ENCODE results near the gene TPK1. TPM values are rescaled to one million over a fixed set of nuclear protein-coding genes. Genes with fewer than 3 reads are reported as not detected.

The TPK1 gene
- polyA plus RNA-seq, 12 donors, result 3.2 to 12.8 (median 3.8) TPM; not detected in 1

DNA sequence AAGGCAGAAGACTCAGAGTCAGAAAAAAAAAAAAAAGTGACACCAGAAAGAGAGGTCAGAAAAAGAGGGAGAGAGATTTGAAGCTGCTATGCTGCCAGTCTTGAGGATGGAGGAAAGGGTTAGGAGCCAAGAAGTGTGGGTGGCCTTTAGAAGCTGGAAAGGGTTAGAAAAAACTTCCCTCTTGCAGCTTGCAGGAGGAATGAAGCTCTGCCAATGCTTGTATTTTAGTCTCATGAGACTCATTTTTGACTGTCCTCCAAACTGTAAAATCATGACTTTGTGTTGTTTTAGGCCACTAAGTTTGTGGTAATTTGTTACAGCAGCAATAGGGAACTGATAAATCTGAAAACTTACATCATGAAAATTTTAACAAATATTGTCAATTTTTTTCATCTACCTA lies 304.7 kb downstream of the TPK1 start:
- no peak for DNase-seq

DNA sequence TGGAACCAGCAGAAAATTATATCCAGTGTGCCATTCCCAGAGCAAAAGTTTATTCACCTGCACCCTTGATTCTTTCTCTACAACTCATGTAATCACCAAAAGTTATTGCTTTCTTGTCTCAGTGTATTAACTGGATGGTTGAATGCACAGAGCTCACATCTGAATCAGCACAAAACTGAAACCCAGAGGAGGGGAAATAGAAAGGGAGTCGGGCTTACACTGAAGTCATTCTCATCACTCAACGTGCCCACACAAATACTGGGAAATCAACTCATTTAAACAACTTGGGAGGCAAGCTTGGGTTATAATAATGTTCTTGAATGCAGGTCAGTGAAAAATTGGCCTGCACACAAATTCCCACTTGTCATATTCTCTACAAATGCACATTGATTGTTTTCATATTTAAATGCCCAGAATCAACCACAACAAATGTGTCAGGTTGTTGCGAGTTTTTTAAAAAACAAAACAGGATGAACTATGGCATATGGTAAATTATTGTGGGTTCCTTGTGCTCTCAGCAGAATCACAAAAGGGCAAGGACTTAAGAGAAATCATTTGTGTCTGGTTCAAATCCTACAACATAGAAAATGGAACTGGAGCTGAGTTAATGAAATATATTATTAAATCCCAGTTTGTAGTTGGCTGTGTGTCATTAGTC lies 306.5 kb downstream of the TPK1 start:
- DNase-seq, result no peak

DNA sequence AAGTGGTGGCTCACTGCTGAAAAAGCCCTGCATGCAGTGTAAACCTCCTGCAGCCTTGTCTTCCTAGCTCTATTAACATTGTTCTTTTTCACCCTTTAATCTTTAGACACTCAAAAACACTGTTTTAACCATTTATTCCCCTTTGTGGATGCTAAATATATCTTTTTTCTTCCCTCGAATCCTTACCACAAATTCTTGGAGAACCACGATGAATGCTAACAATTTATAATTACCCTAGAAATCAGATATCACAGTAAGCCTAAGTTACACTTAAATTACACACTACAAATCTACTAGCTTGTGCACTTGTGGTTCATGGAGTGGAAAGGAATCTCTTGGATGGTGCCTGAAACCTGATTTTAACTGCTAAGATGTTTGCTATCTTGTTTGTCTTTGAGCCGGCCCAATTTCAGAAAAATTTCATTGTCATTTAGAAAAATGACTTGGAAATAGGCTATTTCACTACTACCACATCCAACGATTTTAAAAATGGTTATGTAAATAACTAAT lies 307.3 kb downstream of the TPK1 start:
- DNase-seq, result no peak

DNA sequence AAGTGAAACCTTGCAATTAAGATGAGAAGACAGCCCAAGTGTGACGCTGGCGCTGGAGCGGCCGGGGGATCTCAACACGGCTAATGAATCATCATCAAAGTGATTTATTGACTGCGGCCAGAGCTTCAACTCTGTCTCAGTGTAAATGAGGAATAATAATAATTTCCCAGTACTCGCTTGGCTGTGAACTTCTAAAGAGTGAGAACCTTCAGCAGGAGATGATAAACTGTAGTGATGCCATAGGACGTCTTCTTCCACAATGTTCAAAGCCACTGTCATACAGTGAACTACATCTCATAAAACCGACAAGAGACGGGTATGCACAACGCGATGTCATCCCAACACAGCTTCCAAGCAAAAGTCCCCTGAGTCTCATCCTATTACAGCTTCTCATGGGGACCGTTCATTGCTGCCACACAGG lies 308.8 kb downstream of the TPK1 start:
- DNase-seq, result no peak

DNA sequence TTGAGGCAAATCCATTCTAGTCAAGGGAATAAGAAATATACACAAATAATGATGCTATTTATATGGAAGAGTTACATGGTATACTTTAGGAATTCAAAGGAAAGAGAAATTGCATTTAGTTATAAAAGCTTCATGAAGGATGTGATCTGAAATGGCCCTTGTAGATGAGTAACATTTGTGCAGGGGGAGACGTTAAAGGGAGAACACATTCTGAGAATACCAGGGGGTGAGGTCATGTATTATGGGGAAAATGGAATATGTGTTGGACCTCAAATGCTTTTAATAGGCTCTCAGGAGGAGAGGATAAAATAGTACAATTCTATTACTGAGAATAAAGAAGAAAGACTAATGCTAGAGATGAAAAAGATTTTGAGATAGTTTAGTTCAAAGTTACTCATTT lies 309.9 kb downstream of the TPK1 start:
- no peak for DNase-seq

DNA sequence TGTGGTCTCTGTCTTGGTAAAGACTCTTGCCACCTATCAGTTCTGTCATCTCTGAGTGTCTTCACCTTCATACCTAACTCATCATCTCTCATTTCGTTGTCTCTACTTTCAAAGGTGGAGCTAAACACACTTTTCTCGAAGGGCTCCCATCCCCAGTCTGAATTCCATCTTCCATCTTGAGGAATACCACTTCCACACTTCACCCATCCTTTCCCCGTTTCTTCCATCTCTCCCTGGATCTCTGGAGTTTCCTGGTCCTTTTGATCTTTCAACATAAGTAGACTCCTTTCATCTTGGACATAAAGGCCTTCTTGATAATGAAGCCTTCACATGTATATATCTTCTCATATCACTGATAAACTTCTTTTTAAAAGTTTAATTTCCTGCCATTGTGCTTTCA lies 311.6 kb downstream of the TPK1 start:
- no peak for DNase-seq

DNA sequence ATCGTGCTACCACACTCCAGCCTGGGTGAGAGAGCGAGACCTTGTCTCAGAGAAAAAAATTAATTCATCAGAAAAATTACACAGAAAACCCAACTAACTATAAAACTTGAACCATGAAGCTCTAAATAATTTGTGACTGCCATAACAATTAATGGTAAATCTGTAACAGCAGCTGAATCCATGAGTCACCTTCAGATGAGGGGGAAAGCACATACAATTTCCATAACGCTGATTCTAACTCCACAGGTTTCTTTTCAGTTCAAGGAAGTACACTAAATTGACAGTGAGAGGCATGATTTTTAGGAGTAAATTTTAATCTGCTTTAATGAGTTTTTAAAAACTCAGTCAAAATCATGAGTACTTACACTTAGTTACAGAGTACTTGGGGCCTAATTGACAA lies 312.2 kb downstream of the TPK1 start:
- DNase-seq, result no peak

DNA sequence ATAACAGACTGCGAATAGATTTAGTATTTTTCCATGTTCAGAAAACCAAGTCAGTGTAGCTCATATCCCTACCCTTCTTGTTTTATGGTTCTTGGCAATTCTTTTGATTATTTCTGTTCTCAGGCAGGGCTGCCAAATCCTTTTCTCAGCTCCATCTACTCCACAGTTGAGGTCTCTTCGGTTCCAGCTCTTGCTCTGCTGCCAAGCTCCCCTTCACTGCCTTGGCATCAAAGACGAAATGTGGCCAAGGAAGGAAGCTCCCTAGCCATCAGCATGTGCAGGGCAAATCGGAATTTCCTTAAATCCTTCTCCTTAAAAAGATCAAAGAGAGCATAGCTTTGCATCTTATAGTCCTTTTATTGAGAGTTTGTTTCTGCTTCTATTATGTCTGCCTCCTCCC lies 315.9 kb downstream of the TPK1 start:
- DNase-seq, result peak; percentile 63

DNA sequence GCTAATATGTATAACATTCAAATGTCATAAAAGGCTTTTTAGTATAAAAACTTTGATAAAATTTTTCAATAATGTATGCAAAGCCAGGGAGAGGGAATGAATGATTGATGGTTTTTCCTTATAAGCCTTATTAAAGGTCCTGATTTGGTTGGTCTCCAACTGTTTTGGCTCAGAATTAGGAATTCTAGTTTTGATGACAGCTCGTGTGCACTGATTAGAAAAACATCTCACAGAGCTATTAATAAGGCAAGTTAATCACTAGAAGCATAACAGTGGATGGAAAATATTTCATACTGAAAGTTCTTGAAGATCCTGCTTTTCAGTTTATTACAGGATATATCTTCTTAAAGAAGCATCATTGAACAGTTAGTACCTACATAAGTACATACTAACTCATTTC lies 317.5 kb downstream of the TPK1 start:
- peak; percentile 28 for DNase-seq

DNA sequence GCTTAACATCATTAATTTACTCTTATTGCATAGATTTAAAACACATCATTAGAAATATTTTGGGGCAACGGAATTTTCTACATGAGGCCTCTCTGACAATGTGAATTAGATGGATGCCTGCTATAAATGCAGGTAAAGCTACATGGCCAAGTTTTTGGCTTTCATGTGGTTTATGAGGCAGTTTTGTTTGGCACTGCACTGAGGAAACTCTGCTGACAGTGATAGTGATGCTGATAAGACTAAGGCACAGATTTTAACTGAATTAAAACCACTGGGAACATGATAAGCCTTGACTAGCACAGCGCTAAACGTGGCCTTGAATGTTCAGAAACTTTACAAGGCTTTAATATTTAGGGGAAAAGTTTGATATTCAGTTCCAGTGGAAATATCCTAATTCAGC lies 318.1 kb downstream of the TPK1 start:
- DNase-seq, result no peak

DNA sequence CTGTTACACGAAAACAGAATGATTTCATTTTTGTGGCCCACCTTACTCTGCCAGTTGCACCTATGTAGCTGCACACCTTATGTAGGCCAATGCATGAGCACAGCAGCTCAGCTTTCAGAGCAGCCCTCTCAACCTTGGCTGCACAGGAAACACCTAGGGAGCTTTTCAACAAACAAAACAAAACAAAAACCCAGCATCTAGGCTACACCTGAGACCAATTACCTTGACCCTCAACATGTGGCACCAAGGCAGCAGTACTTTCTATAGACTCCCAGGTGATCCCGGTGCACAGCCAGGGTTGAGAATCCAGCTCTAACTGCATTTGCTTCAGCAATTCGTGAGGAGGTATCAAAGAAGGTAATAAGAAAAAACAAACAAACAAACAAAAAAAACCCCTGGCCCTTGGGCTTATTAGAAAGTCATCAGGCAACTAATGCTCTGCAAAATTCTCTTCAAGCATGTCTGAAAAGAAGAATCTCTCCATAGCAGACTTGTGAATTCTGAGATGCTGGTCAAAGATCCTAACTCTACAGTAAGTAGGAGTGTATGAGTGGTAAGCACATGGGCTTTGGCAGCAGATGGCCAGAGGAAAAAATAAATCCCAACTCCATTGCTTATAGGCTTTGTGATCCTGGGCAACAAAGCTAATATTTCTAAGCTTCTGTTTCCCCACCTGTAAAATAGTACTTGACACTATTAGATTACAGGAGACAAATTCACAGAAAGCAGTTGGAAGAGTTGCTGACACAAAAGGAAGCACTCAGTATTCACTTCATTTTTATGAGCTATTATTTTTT lies 318.9 kb downstream of the TPK1 start:
- DNase-seq, result no peak

DNA sequence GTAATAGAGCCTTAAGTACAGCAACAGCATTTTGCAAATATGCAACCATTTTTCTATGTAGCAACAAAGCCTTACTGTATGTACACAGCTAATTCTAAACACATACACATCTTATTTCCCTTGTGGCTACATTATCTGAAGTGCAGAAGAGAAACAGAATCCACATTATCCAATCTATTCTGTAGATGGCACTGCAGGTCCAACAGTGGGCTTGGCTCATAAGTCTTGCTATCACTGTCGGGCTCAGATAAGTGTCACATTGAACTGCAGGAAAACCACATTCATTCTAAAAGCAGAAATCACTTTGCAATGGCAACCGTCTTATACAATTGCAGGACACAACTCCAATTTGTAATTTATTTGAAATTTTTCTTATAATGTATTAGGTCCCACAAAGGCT lies 322.5 kb downstream of the TPK1 start:
- DNase-seq, result no peak

DNA sequence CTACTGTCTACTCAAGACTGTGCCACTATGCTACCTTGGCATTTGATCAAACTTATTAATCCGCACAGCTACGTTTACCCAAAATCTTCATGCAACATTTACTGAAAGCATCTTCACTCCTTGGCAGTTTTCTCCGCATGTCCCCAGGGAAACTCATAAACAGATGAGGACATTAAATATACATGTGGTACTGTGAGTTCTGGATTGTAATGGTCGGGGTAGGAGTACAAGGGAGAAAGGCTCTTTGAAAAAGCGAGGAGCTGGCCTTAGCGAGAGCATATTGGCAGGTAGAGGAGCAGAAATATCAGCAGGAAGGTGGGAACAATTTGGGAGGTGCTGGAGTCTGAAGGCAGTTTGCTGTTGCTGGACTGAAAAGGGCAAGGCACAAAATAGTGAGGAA lies 325.2 kb downstream of the TPK1 start:
- no peak for DNase-seq

DNA sequence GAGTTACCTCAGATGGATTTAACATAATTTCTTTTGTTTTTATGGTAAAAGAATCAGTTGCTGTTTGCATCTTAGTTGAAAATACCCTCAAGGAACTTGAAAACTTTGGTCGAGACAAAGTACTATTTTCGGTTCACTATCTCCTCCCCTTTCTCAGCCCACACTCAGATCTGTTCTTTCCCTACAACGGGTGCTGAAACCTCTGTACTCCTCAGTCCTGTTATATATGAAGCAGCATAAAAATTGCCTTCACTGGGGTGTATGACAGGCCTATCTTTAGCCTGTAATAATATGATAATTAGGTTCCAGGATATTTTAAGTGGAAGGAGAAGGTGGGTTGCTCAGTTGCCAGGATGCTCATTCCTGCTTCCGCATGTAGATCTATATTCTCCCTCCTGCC lies 327.2 kb downstream of the TPK1 start:
- DNase-seq, result no peak

DNA sequence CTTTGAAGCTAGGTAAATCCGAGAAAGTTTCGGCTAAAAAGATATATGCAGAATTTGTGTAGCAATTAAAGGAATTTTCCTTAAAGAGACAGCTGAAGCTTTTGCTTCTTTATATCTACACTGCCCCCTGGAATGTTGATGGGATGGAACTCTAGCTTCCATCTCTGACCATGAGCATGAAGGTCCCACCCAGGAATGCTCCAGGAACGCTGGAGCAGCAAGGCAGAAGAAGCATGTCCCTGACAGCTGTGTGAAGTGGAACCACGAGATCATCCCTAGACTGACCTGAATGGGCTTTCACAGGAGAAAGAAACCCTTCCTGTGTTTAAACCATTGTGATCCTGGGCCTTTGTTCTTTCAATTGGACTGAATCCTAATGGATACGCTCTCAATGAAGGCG lies 332.6 kb downstream of the TPK1 start:
- no peak for DNase-seq

DNA sequence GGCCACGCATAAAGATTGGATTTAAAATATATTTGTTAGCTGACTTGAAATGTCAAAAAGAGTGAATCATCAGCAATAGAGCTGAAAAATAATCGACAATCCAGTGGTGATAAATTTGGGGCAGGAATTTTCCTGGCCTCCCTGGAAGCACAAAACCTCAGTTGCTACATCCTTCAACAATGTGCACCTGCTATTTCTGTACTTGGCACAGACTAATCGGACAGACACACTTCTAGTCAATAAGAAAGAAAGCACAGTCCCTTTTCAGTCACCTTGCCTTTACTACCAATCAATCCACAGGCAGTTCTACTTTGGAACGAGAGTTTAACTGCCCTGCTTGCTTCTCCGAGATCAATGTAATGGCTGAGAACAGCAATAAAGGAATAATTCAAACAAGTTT lies 335.6 kb downstream of the TPK1 start:
- DNase-seq, result no peak

DNA sequence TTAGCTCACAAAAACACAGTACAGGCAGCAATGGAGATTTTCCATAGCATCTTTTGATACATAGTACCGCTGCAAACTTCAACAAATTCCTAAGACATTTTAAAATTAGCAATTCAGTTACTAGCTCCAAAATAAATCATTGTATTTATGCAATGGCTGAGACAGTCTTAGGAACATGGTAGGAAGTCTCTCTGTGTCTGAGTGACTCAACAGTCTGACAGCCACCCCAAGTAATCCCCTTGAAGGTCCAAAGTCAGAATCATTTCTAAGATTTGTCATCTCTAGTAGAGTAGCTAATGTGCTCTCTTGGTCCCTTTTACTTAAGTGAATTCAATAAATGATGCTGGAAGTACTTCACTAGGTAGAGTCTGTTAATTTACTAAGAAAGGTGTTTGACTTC lies 338.6 kb downstream of the TPK1 start:
- DNase-seq, result no peak

DNA sequence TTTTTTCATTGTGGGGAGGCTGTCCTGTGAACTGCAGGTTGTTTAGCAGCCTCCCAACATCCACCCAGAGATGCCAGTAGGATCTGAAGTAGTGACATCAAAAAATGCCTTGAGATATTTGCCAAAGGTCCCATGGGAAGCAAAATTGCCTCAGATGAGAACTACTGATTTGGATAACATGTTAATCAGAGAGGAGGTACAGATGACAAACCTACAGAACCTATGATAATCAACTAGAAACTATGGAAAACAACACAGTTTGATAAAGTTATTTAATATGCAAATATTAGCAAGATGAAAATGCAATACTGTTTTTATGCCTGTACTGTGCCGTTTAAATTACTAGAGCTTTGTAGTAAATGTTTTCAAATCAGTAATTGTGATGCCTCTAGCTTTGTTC lies 341.5 kb downstream of the TPK1 start:
- DNase-seq, result no peak

DNA sequence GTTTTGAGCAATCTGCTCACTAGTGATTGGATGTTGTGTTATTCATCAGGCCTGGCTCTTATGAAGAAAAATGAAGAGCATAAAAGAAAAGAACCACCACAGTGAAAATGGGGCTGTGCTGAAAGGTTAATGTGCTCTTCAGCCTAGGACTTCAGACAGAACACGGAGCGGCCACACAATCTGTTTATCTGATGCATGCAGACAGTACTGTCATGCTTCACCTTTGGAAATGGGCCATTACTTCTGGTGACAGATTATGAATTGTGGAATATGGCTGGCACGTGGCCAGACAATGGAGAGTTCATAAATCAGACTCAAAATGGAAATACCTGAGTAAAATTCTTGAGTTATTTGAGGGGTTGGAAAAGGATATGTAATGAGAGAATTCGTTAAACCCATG lies 346.3 kb downstream of the TPK1 start:
- DNase-seq, result no peak

DNA sequence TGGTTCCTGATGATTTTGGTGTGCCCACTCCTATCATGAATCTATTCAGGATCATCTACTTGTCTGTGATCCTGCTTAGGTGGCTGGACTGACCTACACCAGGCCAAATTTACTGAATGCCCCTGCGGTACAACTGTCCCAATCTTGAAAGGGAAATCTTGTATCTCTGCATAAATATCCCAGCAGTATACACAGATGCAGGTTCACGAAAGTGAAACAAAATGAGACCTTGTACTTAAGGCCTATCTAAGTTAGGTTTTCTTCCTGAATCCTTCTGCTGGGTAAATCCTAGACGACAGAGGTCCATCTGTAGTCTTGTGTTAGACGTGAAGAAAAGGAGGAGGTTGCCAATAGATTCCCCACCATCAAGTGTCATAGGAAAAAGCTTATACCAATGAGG lies 346.9 kb downstream of the TPK1 start:
- DNase-seq, result no peak

DNA sequence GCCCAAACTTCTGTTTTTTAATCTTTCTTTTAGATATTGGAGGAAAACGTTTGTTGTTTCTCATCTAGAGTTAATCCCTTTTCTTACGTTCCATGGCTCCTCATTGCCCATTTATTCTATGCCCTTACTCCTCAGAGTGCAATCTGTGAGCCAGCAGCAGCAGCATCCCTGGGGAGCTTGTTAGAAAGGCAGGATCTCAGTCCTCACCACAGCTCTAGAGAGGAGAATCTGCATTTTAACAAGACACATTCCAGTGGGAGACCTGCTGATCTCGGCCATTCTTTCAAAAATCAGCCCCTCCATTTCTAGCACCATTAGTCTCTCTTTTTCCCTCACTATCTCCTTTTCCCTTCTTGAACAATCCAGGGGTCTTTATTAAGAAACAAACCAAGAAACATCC lies 348.0 kb downstream of the TPK1 start:
- DNase-seq, result no peak

DNA sequence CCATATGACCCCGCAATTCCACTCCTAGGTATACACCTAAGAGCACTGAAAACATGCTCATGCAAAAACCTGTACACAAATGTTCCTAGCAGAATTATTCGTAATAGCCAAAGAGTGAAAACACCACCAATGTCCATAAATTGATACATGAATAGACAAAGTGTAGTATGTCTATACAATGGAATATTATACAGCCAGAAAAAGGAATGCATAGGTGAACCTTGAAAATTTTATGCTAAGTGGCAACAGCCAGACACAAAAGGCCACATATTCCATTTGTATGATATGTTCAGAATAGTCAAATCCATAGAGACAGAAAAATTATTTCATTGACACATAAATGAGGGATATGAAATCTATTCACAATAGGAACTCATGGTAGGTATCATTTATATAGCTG lies 351.4 kb downstream of the TPK1 start:
- no peak for DNase-seq

DNA sequence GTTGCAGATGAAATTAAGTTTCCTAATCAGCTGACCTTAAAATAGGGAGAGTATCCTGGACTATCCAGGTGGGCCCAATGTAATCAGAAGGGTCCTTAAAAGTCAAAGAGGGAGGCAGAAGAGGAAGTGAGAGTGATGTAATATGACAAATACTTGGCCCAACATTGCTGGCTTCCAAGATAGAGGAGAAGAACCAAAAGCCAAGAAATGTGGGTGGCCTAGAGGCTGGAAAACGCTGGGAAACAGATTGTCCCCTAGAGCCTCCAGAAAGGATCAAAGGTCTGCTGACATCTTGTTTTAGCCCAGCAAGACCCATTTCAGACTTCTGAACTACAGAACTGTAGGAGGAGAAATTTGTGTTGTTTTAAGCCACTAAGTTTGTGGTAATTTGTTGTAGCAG lies 352.7 kb downstream of the TPK1 start:
- no peak for DNase-seq

DNA sequence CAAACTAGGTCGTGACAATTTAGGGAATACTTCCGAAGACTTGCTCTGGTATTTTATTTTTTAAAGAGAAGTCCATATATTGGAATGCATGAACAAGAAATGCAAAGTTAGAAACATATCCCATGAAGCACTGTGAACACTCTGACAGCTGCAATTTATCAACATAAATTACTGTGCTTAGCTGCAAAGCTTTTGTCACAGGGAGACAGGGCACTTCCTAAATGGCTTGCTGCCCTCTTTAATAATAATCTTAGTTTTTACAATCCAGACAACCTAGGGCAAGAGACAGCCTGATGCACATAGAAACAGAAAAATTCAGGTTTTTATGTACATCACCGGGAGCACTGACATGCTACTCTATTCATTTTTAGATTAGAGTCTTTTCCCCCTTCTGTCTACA lies 354.0 kb downstream of the TPK1 start:
- DNase-seq, result no peak

All from muscle of arm (tissue), 12 donors.